SH-SY5Y (cell line): ENCODE data around the gene SPINK8.

ENCODE experiments used
- GATA2 ChIP-seq: IDR thresholded peaks from 2 replicates; pipeline ENCODE4 v1.6.1; 2011; ENCODE audit warnings: mild to moderate bottlenecking, low read depth, low read length
- GATA3 ChIP-seq: IDR thresholded peaks from 2 replicates; pipeline ENCODE4 v1.6.1; 2011; ENCODE audit warnings: low read depth, mild to moderate bottlenecking, low read length, moderate library complexity

- TF ChIP-seq GATA2 (no peak), GATA3 (no peak)
Observed at GRCh38 chr3:48297111-48297810, 36.2 kb downstream of the SPINK8 start.
